SK-N-MC (cell line): ENCODE data around the gene QSOX2.

Source experiments
- EZH2 ChIP-seq: fragments of 200-600 bp; sonication (generic); IDR thresholded peaks from one replicate; pipeline ENCODE4 v1.6.1; 2017; ENCODE audit warnings: antibody characterized with exemption
- FOXP2 ChIP-seq: optimal IDR thresholded peaks from 2 replicates; pipeline ENCODE3; 2011; ENCODE audit warnings: mild to moderate bottlenecking, moderate library complexity; ENCODE audit not compliant: insufficient read depth; ENCODE audit errors: extremely low read length, control extremely low read depth
- POLR2AphosphoS5 ChIP-seq: IDR thresholded peaks from 2 replicates; pipeline ENCODE4 v1.6.1; 2012; ENCODE audit warnings: mild to moderate bottlenecking, low read depth, low read length, borderline replicate concordance

- TF ChIP-seq POLR2AphosphoS5: no peak
- no peak for TF ChIP-seq EZH2
- TF ChIP-seq FOXP2: no peak
These were observed 44.9 kb upstream of the QSOX2 start for GRCh38 chr9:136290508-136291000.
